ENCODE results near the gene SLC1A7.

Gene SLC1A7

GRCh38 chr1:53162621-53163020 lies 20.2 kb upstream of the SLC1A7 start:
- Histone ChIP-seq H3K4me1 (ENCODE audit: control extremely low read depth in 1 of 4, control insufficient read depth in 4 of 4, insufficient read depth in 4 of 4, low read length in 3 of 4) (no peaks in the 10 kb centered on the region), H3K27ac (ENCODE audit: insufficient read depth in 1 of 2, low read depth in 1 of 2, low read length in 2 of 2, poor library complexity in 1 of 2, severe bottlenecking in 2 of 2) (no peak overlapping the region), H3K27me3 (replicated peaks in 2 of 5; ENCODE audit: control insufficient read depth in 4 of 5, insufficient read depth in 5 of 5, low read length in 4 of 5) (peaks cover 0 to 4% (median 0%) of the 10 kb centered on the region in 5 experiments), H3K9me3 (ENCODE audit: control extremely low read depth in 1 of 5, control insufficient read depth in 4 of 5, insufficient read depth in 2 of 5, low read depth in 1 of 5, low read length in 4 of 5) (no peaks in the 10 kb centered on the region), H3K36me3 (ENCODE audit: control insufficient read depth in 4 of 4, insufficient read depth in 4 of 4, low read length in 3 of 4) (no peaks in the 10 kb centered on the region), H3K4me3 (ENCODE audit: control insufficient read depth in 1 of 7, extremely low read depth in 1 of 7, insufficient read depth in 4 of 7, low read depth in 2 of 7, low read length in 6 of 7) (no peak overlapping the region)
- POLR2A ChIA-PET, result no interaction called here
- DNase-seq, result no peak
- WGBS (ENCODE audit: insufficient coverage), result 100% methylated on average over 2 of the region's 5 CpGs
- CTCF ChIA-PET, result no interaction called here

DNA sequence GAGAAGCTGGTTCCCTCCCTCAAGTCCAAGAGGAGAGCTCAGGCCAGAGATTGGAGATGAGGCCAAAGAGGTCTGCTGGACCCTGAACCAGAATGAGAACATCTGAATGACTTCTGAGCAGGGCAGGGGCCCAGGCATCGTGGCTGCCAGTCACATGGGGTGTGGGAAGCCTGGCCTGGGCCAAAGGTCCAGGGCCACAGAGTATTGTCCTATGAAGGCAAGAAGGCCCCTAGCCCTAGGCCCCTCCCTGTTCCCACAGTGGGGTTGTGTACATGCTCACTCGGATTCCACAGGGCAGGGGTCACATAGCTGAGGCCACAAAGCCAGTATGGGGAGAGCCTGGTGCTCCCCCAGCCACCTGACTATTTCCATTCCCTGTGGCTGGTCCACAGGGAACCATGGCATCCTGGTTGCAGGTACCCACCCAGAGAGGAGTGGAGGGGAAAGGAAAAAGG lies 18.5 kb upstream of the SLC1A7 start:
- CTCF ChIA-PET, result interaction anchor here (0.6 to 1.2 kb wide), 2 partner anchors 17 to 106 kb away, joined by 3 read pairs; no protein-coding TSS in a partner anchor

GRCh38 chr1:53158900-53159299 lies 16.5 kb upstream of the SLC1A7 start:
- WGBS (ENCODE audit: insufficient coverage), result 100% methylated on average over 1 of the region's 1 CpG
- POLR2A ChIA-PET, result no interaction called here
- CTCF ChIA-PET, result interaction anchor here (0.9 kb wide), 1 partner anchor 22 kb away, joined by 4 read pairs; no protein-coding TSS in a partner anchor

More for the DNA sequence above, 18.5 kb upstream of the SLC1A7 start:
- Histone ChIP-seq H3K4me3 (ENCODE audit: control insufficient read depth in 1 of 7, extremely low read depth in 1 of 7, insufficient read depth in 4 of 7, low read depth in 2 of 7, low read length in 6 of 7) (no peak overlapping the region), H3K36me3 (ENCODE audit: control insufficient read depth in 4 of 4, insufficient read depth in 4 of 4, low read length in 3 of 4) (no peaks in the 10 kb centered on the region), H3K9me3 (ENCODE audit: control extremely low read depth in 1 of 5, control insufficient read depth in 4 of 5, insufficient read depth in 2 of 5, low read depth in 1 of 5, low read length in 4 of 5) (no peaks in the 10 kb centered on the region), H3K4me1 (ENCODE audit: control extremely low read depth in 1 of 4, control insufficient read depth in 4 of 4, insufficient read depth in 4 of 4, low read length in 3 of 4) (no peaks in the 10 kb centered on the region), H3K27me3 (replicated peaks in 2 of 5; ENCODE audit: control insufficient read depth in 4 of 5, insufficient read depth in 5 of 5, low read length in 4 of 5) (peaks cover 0 to 4% (median 0%) of the 10 kb centered on the region in 5 experiments), H3K27ac (ENCODE audit: insufficient read depth in 1 of 2, low read depth in 1 of 2, low read length in 2 of 2, poor library complexity in 1 of 2, severe bottlenecking in 2 of 2) (no peak overlapping the region)
- WGBS (ENCODE audit: insufficient coverage), result 100% methylated on average over 1 of the region's 2 CpGs
- no peak for DNase-seq
- POLR2A ChIA-PET, result no interaction called here

DNA sequence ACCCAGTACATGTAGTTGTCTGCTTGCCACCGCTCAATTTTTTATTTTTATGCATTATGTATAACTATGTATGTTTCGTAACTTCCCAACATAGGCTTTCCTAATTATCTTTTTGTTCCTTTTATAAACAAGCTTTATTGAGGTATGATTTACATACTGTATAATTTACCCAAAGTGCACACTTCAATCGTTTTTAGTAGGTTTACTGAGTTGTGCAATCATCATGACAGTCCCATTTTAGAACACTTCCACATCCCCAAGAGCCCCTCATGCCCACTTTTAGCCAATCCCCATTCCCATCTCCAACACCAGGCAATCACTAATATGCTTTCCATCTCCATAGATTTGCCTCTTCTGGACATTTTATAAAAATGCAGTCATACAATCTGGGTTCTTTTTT lies 14.3 kb upstream of the SLC1A7 start:
- no peak for DNase-seq
- Histone ChIP-seq H3K27ac (ENCODE audit: insufficient read depth in 1 of 2, low read depth in 1 of 2, low read length in 2 of 2, poor library complexity in 1 of 2, severe bottlenecking in 2 of 2) (no peak overlapping the region), H3K4me1 (ENCODE audit: control extremely low read depth in 1 of 4, control insufficient read depth in 4 of 4, insufficient read depth in 4 of 4, low read length in 3 of 4) (no peaks in the 10 kb centered on the region), H3K36me3 (ENCODE audit: control insufficient read depth in 4 of 4, insufficient read depth in 4 of 4, low read length in 3 of 4) (no peaks in the 10 kb centered on the region), H3K9me3 (ENCODE audit: control extremely low read depth in 1 of 5, control insufficient read depth in 4 of 5, insufficient read depth in 2 of 5, low read depth in 1 of 5, low read length in 4 of 5) (no peaks in the 10 kb centered on the region), H3K27me3 (replicated peaks in 2 of 5; ENCODE audit: control insufficient read depth in 4 of 5, insufficient read depth in 5 of 5, low read length in 4 of 5) (no peaks in the 10 kb centered on the region), H3K4me3 (ENCODE audit: control insufficient read depth in 1 of 7, extremely low read depth in 1 of 7, insufficient read depth in 4 of 7, low read depth in 2 of 7, low read length in 6 of 7) (no peak overlapping the region)
- POLR2A ChIA-PET, result no interaction called here
- WGBS (ENCODE audit: insufficient coverage), result no CpG with 5 or more reads among the region's 3 CpGs
- CTCF ChIA-PET, result interaction anchor here (1.0 kb wide), 1 partner anchor 9 kb away, joined by 3 read pairs; no protein-coding TSS in a partner anchor

More at GRCh38 chr1:53158900-53159299, 16.5 kb upstream of the SLC1A7 start:
- Histone ChIP-seq H3K36me3 (ENCODE audit: control insufficient read depth in 4 of 4, insufficient read depth in 4 of 4, low read length in 3 of 4) (no peaks in the 10 kb centered on the region), H3K4me1 (ENCODE audit: control extremely low read depth in 1 of 4, control insufficient read depth in 4 of 4, insufficient read depth in 4 of 4, low read length in 3 of 4) (no peaks in the 10 kb centered on the region), H3K27me3 (replicated peaks in 2 of 5; ENCODE audit: control insufficient read depth in 4 of 5, insufficient read depth in 5 of 5, low read length in 4 of 5) (no peaks in the 10 kb centered on the region), H3K4me3 (ENCODE audit: control insufficient read depth in 1 of 7, extremely low read depth in 1 of 7, insufficient read depth in 4 of 7, low read depth in 2 of 7, low read length in 6 of 7) (no peak overlapping the region), H3K27ac (ENCODE audit: insufficient read depth in 1 of 2, low read depth in 1 of 2, low read length in 2 of 2, poor library complexity in 1 of 2, severe bottlenecking in 2 of 2) (no peak overlapping the region), H3K9me3 (ENCODE audit: control extremely low read depth in 1 of 5, control insufficient read depth in 4 of 5, insufficient read depth in 2 of 5, low read depth in 1 of 5, low read length in 4 of 5) (no peaks in the 10 kb centered on the region)
- no peak for DNase-seq

- no peak overlapping the region for H3K27ac ChIP-seq (ENCODE audit: insufficient read depth in 1 of 2, low read depth in 1 of 2, low read length in 2 of 2, poor library complexity in 1 of 2, severe bottlenecking in 2 of 2)
- H3K36me3 ChIP-seq (ENCODE audit: control insufficient read depth in 4 of 4, insufficient read depth in 4 of 4, low read length in 3 of 4), result no peaks in the 10 kb centered on the region
- H3K4me1 ChIP-seq (ENCODE audit: control extremely low read depth in 1 of 4, control insufficient read depth in 4 of 4, insufficient read depth in 4 of 4, low read length in 3 of 4), result no peaks in the 10 kb centered on the region
- POLR2A ChIA-PET, result no interaction called here
- no peak for DNase-seq
- WGBS (ENCODE audit: insufficient coverage), result 93% methylated on average over 2 of the region's 7 CpGs
- H3K27me3 ChIP-seq (replicated peaks in 2 of 5; ENCODE audit: control insufficient read depth in 4 of 5, insufficient read depth in 5 of 5, low read length in 4 of 5), result no peaks in the 10 kb centered on the region
- no peaks in the 10 kb centered on the region for H3K9me3 ChIP-seq (ENCODE audit: control extremely low read depth in 1 of 5, control insufficient read depth in 4 of 5, insufficient read depth in 2 of 5, low read depth in 1 of 5, low read length in 4 of 5)
- CTCF ChIA-PET, result no interaction called here
- H3K4me3 ChIP-seq (ENCODE audit: control insufficient read depth in 1 of 7, extremely low read depth in 1 of 7, insufficient read depth in 4 of 7, low read depth in 2 of 7, low read length in 6 of 7), result no peak overlapping the region
Measured at GRCh38 chr1:53155945-53156344, 13.5 kb upstream of the SLC1A7 start.

- WGBS (ENCODE audit: insufficient coverage), result 90% methylated on average over 1 of the region's 1 CpG
Measured at GRCh38 chr1:53155534-53155933, 13.1 kb upstream of the SLC1A7 start.

GRCh38 chr1:53154859-53155438 lies 12.5 kb upstream of the SLC1A7 start:
- CTCF ChIA-PET, result interaction anchor here (1.0 kb wide), 1 partner anchor 24 kb away, joined by 3 read pairs; no protein-coding TSS in a partner anchor
- Histone ChIP-seq H3K27ac (ENCODE audit: insufficient read depth in 1 of 2, low read depth in 1 of 2, low read length in 2 of 2, poor library complexity in 1 of 2, severe bottlenecking in 2 of 2) (no peak overlapping the region), H3K4me3 (ENCODE audit: control insufficient read depth in 1 of 7, extremely low read depth in 1 of 7, insufficient read depth in 4 of 7, low read depth in 2 of 7, low read length in 6 of 7) (no peak overlapping the region), H3K4me1 (ENCODE audit: control extremely low read depth in 1 of 4, control insufficient read depth in 4 of 4, insufficient read depth in 4 of 4, low read length in 3 of 4) (no peaks in the 10 kb centered on the region), H3K36me3 (ENCODE audit: control insufficient read depth in 4 of 4, insufficient read depth in 4 of 4, low read length in 3 of 4) (no peaks in the 10 kb centered on the region), H3K9me3 (ENCODE audit: control extremely low read depth in 1 of 5, control insufficient read depth in 4 of 5, insufficient read depth in 2 of 5, low read depth in 1 of 5, low read length in 4 of 5) (no peaks in the 10 kb centered on the region), H3K27me3 (replicated peaks in 2 of 5; ENCODE audit: control insufficient read depth in 4 of 5, insufficient read depth in 5 of 5, low read length in 4 of 5) (no peaks in the 10 kb centered on the region)
- WGBS (ENCODE audit: insufficient coverage), result 72% methylated on average over 4 of the region's 8 CpGs
- POLR2A ChIA-PET, result no interaction called here
- DNase-seq, result no peak

More at GRCh38 chr1:53155534-53155933, 13.1 kb upstream of the SLC1A7 start:
- Histone ChIP-seq H3K27ac (ENCODE audit: insufficient read depth in 1 of 2, low read depth in 1 of 2, low read length in 2 of 2, poor library complexity in 1 of 2, severe bottlenecking in 2 of 2) (no peak overlapping the region), H3K4me3 (ENCODE audit: control insufficient read depth in 1 of 7, extremely low read depth in 1 of 7, insufficient read depth in 4 of 7, low read depth in 2 of 7, low read length in 6 of 7) (no peak overlapping the region), H3K36me3 (ENCODE audit: control insufficient read depth in 4 of 4, insufficient read depth in 4 of 4, low read length in 3 of 4) (no peaks in the 10 kb centered on the region), H3K4me1 (ENCODE audit: control extremely low read depth in 1 of 4, control insufficient read depth in 4 of 4, insufficient read depth in 4 of 4, low read length in 3 of 4) (no peaks in the 10 kb centered on the region), H3K9me3 (ENCODE audit: control extremely low read depth in 1 of 5, control insufficient read depth in 4 of 5, insufficient read depth in 2 of 5, low read depth in 1 of 5, low read length in 4 of 5) (no peaks in the 10 kb centered on the region), H3K27me3 (replicated peaks in 2 of 5; ENCODE audit: control insufficient read depth in 4 of 5, insufficient read depth in 5 of 5, low read length in 4 of 5) (no peaks in the 10 kb centered on the region)
- ChIA-PET CTCF (no interaction called here), POLR2A (no interaction called here)
- no peak for DNase-seq
